K562 (cell line): Measurements from ENCODE around the gene AAK1. TPM values are rescaled to one million over a fixed set of nuclear protein-coding genes. Genes with fewer than 3 reads are reported as not detected.

Experiments
- FOXP1 ChIP-seq: sonication (generic); formaldehyde crosslinking; IDR thresholded peaks from 2 replicates; pipeline ENCODE4 v1.8.0; 2022; ENCODE audit warnings: mild to moderate bottlenecking, missing genetic modification reagents
- GATAD2B ChIP-seq: fragments of 450-650 bp; IDR thresholded peaks from 2 replicates; pipeline ENCODE4 v1.6.1; 2017; ENCODE audit warnings: mild to moderate bottlenecking, borderline replicate concordance
- HNRNPK ChIP-seq: fragments of 200-400 bp; formaldehyde crosslinking; IDR thresholded peaks from one replicate; pipeline ENCODE4 v1.6.1; 2018; ENCODE audit warnings: mild to moderate bottlenecking, low read depth, low read length; ENCODE audit not compliant: poor library complexity, severe bottlenecking
- HOXB6 ChIP-seq: fragments of 250-450 bp; sonication (Bioruptor Pico); IDR thresholded peaks from 2 replicates; pipeline ENCODE4 v1.5.1; 2022; ENCODE audit warnings: mild to moderate bottlenecking, borderline replicate concordance
- KLF1 ChIP-seq: fragments of 450-650 bp; IDR thresholded peaks from 2 replicates; pipeline ENCODE4 v1.6.1; 2016; ENCODE audit warnings: missing genetic modification characterization, missing compliant biosample characterization
- MCM2 ChIP-seq: fragments of 450-650 bp; IDR thresholded peaks from 2 replicates; pipeline ENCODE4 v1.6.1; 2017; ENCODE audit warnings: low read depth, mild to moderate bottlenecking
- MTA1 ChIP-seq: fragments of 450-650 bp; IDR thresholded peaks from 2 replicates; pipeline ENCODE4 v1.6.1; 2017; ENCODE audit warnings: borderline replicate concordance
- NR3C1 ChIP-seq: sonication (generic); formaldehyde crosslinking; IDR thresholded peaks from 2 replicates; pipeline ENCODE4 v1.8.1; 2022; ENCODE audit warnings: missing genetic modification reagents
- RBM14 ChIP-seq: fragments of 200-400 bp; formaldehyde crosslinking; IDR thresholded peaks from 2 replicates; pipeline ENCODE4 v1.6.1; 2018; ENCODE audit warnings: low read depth, mild to moderate bottlenecking, low read length, moderate library complexity, borderline replicate concordance; ENCODE audit not compliant: insufficient read depth
- RCOR1 ChIP-seq, 2 experiments: IDR thresholded peaks; 2 replicates each; pipeline ENCODE4 v1.6.1; 2012; ENCODE audit warnings: low read depth in 2 of 2, low read length in 2 of 2, borderline replicate concordance in 1 of 2, improper control_type of control experiment in 1 of 2
- TCF7L2 ChIP-seq: fragments of 150-350 bp; IDR thresholded peaks from 2 replicates; pipeline ENCODE4 v1.6.1; 2016; ENCODE audit warnings: low read depth, mild to moderate bottlenecking, low read length, moderate library complexity
- ZC3H11A ChIP-seq: IDR thresholded peaks from 2 replicates; pipeline ENCODE4 v1.6.1; 2012; ENCODE audit warnings: low read depth, low read length, improper control_type of control experiment
- ZC3H8 ChIP-seq: fragments of 450-650 bp; IDR thresholded peaks from 2 replicates; pipeline ENCODE4 v1.6.1; 2017
- ZNF174 ChIP-seq: fragments of 250-450 bp; sonication (Bioruptor Pico); IDR thresholded peaks from 2 replicates; pipeline ENCODE4 v1.4.0; 2020; ENCODE audit warnings: mild to moderate bottlenecking
- ZNF3 ChIP-seq: fragments of 250-450 bp; sonication (Bioruptor Pico); IDR thresholded peaks from 2 replicates; pipeline ENCODE4 v1.5.0; 2021; ENCODE audit warnings: mild to moderate bottlenecking, moderate library complexity
- polyA plus RNA-seq, 8 experiments: library from polyadenylated mRNA; depleted of rRNA in 4 of 8; stranded (reverse) in 5 of 8; unstranded in 3 of 8; fragments of >200 nt; fragmentation: Nextera tagmentation in 2 of 8; fragmentation: Illumina TruSeq in 1 of 8; extraction: Ambion mirVana in 2 of 8; extraction: Trizol in 1 of 8; gene quantifications; 2 replicates each; pipeline versions ENCODE4 v1.2.1 to v1.2.3, GENCODE V29; 2011 to 2014; ENCODE audit warnings: inconsistent platforms in 1 of 8, missing spikeins in 1 of 8
- total RNA-seq, 7 experiments: library from RNA; depleted of rRNA in 6 of 7; stranded (reverse); fragments of >200 nt in 6 of 7; fragmentation: Illumina TruSeq in 2 of 7; extraction: Trizol in 2 of 7; gene quantifications; 2 replicates each; pipeline versions ENCODE4 v1.2.1 to v1.2.3, GENCODE V29; 2011 to 2021; ENCODE audit warnings: low replicate concordance in 1 of 7
- TF ChIP-seq, protein P1 (sequence below): sonication (generic); formaldehyde crosslinking; IDR thresholded peaks from 2 replicates; pipeline ENCODE4 v1.8.0; 2022; ENCODE audit warnings: mild to moderate bottlenecking, missing genetic modification reagents
- TF ChIP-seq, protein P2 (sequence below): fragments of 250-450 bp; sonication (Bioruptor Pico); IDR thresholded peaks from 2 replicates; pipeline ENCODE4 v1.8.0; 2021; ENCODE audit warnings: borderline replicate concordance, mild to moderate bottlenecking, moderate library complexity; ENCODE audit not compliant: poor library complexity, severe bottlenecking

AAK1 gene
- total and polyA plus RNA-seq, 9 of the 15 experiments (the other 6 are each of a cell fraction or from before 2014, with no cell fraction given): 0.89 to 17.1 (median 6.0) TPM

DNA sequence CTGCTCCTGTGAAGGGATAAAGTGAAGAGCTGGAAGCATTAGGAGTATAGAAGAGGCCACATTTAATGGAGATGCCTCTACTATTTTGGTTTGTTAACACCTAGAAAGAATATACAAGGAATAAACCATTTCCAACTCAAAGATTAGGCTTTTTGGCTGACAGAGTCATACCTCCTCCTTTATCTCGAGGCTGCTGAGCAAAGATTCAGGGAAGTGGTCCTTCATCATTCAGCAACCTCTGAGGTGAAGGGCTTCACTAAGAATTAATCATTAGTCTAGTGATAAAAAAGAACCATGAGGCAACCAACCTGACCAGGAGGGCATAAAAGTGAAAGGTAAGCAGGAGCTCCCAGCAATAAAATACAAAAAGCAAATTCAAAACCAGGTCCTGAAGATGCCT lies 25.8 kb downstream of the AAK1 start (continued):
- TF ChIP-seq, protein P1, sequence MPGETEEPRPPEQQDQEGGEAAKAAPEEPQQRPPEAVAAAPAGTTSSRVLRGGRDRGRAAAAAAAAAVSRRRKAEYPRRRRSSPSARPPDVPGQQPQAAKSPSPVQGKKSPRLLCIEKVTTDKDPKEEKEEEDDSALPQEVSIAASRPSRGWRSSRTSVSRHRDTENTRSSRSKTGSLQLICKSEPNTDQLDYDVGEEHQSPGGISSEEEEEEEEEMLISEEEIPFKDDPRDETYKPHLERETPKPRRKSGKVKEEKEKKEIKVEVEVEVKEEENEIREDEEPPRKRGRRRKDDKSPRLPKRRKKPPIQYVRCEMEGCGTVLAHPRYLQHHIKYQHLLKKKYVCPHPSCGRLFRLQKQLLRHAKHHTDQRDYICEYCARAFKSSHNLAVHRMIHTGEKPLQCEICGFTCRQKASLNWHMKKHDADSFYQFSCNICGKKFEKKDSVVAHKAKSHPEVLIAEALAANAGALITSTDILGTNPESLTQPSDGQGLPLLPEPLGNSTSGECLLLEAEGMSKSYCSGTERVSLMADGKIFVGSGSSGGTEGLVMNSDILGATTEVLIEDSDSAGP (CRISPR knock-in tag): no peak
- TF ChIP-seq HNRNPK: no peak
- no peak for TF ChIP-seq KLF1 (tag)
- no peak for TF ChIP-seq HOXB6 (CRISPR knock-in tag)
- no peak for TF ChIP-seq TCF7L2
- TF ChIP-seq MCM2: no peak
- TF ChIP-seq ZNF3: no peak
- no peak for TF ChIP-seq ZC3H11A
- TF ChIP-seq ZC3H8: no peak
- no peak for TF ChIP-seq FOXP1 (CRISPR knock-in tag)
- TF ChIP-seq RBM14: no peak
- TF ChIP-seq NR3C1 (CRISPR knock-in tag): no peak
- peak in 1 of 2 experiments; percentile 41; a peak in 1 of 4 replicates for TF ChIP-seq RCOR1 (IDR thresholded peaks at IDR 0.05; ENCODE audit: borderline replicate concordance in 1 of 2, low read depth in 2 of 2, low read length in 2 of 2)
- TF ChIP-seq GATAD2B: no peak
- TF ChIP-seq ZNF174 (CRISPR knock-in tag): no peak
- TF ChIP-seq, protein P2, sequence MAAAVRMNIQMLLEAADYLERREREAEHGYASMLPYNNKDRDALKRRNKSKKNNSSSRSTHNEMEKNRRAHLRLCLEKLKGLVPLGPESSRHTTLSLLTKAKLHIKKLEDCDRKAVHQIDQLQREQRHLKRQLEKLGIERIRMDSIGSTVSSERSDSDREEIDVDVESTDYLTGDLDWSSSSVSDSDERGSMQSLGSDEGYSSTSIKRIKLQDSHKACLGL (CRISPR knock-in tag): no peak
- TF ChIP-seq MTA1: no peak
